Stimulated activated naive CD8-positive, alpha-beta T cell treated with anti-CD3 and anti-CD28 coated beads, Interleukin-15, Interleukin-2, amounts not matched to agents 100 U/mL and 50 U/mL, for 24 hours (primary cell): ENCODE measurements around the gene ATP13A4.

Source experiments
- ATAC-seq: fragments of 150-1000 bp; cut with Tn5 transposase; one replicate; pipeline ENCODE4 v1.10.0; 2021
- DNase-seq: peaks from one replicate; pipeline ENCODE4 v3.0.0; 2021

Gene ATP13A4

GRCh38 chr3:193391902-193392301, 162.8 kb downstream of the ATP13A4 start:
- ATAC-seq, result no peak
- DNase-seq, result no peak

GRCh38 chr3:193389335-193389734, 165.4 kb downstream of the ATP13A4 start:
- ATAC-seq (no peak), DNase-seq (no peak)

DNA sequence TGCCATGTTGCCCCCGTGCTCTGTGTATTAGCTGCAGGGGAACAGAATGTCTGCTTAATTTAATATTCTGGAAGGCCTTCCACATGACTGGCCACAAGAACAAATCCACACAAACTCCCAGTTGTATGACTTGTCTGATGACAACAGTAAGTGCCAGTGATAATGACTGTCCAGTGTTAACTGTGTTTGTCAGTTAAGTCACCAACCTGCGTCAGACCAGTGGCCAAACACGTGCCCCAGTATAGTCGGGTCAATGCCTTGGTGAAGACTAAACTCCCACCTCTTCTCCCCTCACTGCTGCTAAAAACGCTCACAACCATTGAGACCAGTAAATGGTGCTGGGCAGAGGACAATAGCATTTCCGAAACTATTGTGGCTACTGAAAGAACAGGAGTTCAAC, 166.3 kb downstream of the ATP13A4 start:
- ATAC-seq, result no peak
- DNase-seq, result no peak

DNA sequence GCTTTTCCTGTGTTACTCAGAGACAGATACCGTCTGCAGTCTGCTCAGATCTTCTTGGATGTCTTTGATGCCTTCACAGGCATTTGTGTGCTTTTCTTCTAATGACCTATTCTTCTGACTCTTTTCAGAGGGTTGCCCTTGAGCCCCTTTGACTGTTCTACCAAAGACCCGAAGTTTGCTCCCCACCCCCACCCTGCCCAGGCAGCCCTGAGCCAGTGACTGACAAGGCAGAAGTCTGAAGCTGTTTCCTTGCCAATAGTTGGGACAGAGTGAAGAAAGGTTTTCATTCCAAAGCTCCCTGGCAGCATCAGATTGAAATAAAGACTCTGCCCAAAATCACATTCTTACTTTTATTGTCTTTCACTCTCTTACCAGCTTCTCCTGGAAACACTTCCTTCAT, 167.1 kb downstream of the ATP13A4 start:
- DNase-seq (no peak), ATAC-seq (no peak)

- no peak for DNase-seq
Observed at GRCh38 chr3:193378706-193379105, 176.0 kb downstream of the ATP13A4 start, which contains the start of gene ATP13A5. Gene ATP13A5, minus strand, starts transcription at chr3:193378753. Its CDS starts 28 bp downstream, at chr3:193378725.

DNA sequence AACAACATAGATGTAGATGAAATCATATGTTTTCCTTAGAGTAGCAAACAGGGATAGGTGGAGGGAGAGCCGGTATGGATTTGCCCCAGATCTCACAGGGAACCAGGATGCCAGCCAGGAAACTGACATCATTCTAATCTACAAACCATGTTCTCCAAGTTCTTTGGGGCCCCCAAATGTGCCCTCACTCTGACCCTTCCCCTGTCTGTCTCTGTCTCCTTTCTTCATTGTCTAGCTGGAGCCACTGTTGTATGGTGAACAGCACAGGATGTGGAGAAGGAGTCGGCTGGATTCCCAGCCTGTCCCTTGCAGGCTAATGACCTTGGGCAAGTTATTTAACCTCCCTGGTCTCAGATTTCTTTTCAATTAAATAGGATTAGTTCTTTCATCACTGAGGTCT, 177.1 kb downstream of the ATP13A4 start:
- ATAC-seq (no peak), DNase-seq (no peak)

More at GRCh38 chr3:193378706-193379105, 176.0 kb downstream of the ATP13A4 start, which contains the start of gene ATP13A5:
- ATAC-seq, result no peak

DNA sequence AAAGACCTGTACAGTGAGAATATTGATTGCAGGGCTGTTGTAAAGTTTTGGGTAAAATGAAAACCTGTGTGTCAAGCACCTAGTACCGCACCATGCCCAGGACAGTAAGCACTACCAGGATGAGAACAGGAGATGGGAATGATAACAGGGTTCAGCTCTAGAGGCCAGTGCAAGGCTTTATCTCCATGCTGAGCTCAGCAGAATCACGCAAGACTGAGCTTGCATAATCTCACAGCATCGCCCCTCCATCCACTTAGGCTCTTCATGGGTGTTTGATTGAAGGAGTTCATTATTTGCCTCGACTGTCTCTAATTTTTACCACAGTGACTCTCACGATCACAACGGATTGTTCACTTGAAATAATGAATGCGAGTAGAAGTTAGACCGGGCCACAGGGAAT, 179.1 kb downstream of the ATP13A4 start:
- no peak for DNase-seq
- ATAC-seq, result no peak

DNA sequence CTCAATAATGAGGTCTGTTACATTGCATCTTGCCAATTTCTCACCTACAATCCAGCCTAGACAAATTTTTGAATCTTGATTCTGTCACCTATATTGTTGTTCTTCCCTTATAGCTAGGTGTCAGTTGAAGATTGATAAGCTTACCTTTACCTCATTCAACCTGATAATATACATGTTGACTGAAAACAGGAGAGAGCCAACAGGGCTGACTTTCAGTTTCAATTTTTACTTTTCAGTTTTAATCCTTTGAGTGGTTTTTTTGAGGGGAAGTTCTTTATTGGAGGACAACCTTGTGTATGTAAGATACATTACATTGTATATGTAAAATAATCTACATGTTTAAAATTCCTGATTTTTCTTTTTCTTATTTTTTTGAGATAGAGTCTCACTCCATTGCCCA, 181.9 kb downstream of the ATP13A4 start:
- ATAC-seq (no peak), DNase-seq (no peak)

GRCh38 chr3:193367868-193368267, 186.8 kb downstream of the ATP13A4 start:
- DNase-seq (no peak), ATAC-seq (no peak)

DNA sequence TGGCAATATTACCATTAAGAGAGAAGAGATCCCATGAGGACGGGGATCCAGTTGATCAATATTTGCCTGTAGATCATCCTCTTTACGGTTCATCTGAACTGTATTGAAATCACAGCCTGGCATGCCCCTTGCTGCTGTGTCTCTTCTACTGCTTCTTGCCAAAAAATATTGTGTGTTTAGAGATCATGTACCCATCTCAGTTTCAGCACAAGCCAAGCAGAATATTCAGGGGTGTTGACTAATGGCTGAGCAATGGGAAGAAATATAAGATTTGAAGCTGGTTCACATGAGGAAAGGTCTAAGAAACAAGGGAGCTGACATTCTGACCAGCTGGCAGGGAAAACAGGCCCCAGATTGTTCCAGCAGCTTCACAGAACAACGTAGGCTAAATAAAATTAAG, 197.4 kb downstream of the ATP13A4 start:
- DNase-seq (no peak), ATAC-seq (no peak)

DNA sequence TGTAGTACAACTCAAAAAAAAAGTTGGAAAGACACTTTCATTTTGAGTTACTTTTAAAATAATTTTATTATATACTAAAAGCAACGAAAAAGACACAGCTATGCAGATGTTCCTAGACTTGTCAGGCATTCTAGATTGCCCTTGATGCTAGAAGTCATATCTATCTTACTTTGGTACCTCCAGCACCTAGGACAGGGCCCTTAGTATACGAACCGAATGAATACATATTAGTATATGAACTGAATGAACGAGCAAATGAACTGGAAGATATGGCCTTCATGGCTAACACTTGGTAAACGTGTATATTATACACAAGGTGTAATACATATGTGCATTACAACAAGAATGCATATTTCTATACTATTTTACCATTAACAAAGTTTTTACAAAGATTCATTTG, 200.3 kb downstream of the ATP13A4 start:
- no peak for ATAC-seq
- no peak for DNase-seq
